GM19099 (cell line): Measurements from ENCODE around the gene ITGA1.

Source experiments
- POLR2A ChIP-seq: IDR thresholded peaks from 3 replicates; pipeline ENCODE4 v1.6.1; 2011; ENCODE audit warnings: low read depth; ENCODE audit not compliant: insufficient read length; ENCODE audit errors: extremely low read depth

The ITGA1 gene

DNA sequence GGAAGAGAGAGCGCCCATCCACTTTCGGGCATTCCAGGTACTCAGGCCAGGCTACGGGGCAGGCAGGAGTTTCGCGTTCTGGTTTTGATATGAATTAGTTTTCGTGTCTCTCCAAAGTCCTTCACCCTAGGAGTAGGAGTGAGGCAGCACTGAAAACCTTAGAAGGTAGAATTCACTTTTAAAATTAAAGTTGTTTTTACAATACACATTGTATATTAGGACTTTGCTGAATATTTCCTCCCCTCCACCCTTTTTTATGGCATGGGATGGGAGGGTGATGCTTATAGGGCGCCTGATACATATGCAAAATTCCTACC lies 747 bp downstream of the ITGA1 start:
- TF ChIP-seq POLR2A: no peak

DNA sequence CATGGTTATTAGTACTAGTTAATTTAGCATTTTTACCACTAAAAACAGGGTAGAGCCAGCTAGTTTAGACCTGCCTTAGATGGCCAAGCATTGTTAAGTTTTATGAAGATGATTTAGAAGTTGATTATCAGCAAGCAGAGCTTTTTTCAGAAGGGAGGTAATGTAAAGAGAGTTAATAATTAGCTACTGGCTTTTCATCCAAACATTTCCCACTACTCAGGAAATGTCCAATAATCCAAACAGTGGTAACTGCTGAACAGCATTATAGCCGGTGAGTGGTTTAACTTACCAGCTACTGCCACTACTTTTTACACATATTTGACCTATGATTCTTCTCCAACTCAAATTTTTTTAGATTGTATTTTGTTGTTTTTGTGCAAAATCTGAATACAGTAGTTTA lies 1.7 kb downstream of the ITGA1 start:
- no peak for TF ChIP-seq POLR2A

DNA sequence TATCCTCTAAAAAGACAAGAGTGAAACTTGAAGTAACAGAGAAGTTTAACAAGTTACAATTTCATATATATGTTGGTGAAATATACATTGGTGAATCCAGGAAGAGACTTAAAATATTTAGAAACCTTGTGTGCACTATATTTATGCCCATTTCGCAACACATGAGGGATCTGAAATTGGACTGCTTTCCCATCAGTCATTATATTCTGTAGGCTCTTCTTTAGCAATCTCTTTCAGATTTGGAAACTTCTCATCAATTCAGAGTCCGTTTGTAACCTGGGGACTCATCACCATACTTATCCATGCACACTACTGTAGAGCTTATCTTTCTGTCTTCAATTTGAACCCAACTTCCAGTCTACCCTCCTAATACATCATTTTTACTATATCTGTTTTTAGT lies 2.1 kb downstream of the ITGA1 start:
- no peak for TF ChIP-seq POLR2A

GRCh38 chr5:52791366-52791765 lies 3.6 kb downstream of the ITGA1 start:
- no peak for TF ChIP-seq POLR2A

DNA sequence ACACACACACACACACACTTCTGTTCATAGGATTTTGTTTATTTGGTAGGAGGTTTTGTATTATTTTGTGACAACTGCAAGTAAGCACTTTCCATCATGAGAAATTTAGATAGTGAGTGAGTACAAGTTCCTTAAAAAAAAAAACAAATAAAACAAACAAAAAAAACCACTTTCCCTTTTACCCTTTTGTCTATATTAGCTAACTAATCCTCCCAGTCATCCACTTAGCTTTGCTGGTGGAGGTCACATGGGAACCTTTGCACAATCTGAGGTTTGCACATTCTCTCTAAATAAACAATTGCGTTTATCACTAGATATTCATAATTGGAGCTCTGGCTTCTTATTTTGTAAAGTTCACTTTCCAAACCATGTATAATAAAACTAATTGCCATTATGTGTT lies 6.8 kb downstream of the ITGA1 start:
- TF ChIP-seq POLR2A: no peak

GRCh38 chr5:52796031-52796430 lies 8.3 kb downstream of the ITGA1 start:
- TF ChIP-seq POLR2A: no peak

- TF ChIP-seq POLR2A: no peak
These were observed 8.9 kb downstream of the ITGA1 start for GRCh38 chr5:52796516-52797103.

GRCh38 chr5:52798938-52799337 lies 11.2 kb downstream of the ITGA1 start:
- TF ChIP-seq POLR2A: no peak

DNA sequence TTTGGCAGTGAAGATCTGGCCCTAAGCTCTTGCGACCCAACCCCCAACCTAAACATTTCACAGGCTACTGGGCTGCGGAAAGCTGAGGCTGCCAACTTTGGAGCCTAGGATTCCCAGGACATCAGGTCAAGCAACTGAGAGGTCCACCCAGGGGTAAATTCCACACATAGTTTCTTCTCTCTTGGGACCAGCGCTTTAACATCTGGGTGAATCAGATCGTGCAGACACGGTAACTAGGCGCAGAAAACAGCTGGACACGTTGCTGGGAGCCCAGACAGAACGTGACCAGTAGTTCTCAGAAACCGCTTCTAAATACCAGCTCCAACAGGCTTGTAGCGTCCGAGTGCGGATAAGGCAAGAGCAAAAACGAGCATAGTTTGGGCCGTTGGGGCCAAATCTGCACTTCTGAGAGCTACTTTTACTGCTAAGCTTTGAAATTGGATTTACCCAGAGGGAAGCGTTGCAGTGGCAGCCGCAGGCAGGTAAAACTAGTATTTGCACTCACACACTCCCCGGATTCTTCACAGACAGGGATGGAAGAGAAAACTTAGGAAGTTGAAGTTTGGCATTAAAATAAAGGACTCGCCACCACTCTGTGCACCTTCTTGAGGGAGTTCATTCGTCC lies 11.8 kb downstream of the ITGA1 start:
- TF ChIP-seq POLR2A: no peak

DNA sequence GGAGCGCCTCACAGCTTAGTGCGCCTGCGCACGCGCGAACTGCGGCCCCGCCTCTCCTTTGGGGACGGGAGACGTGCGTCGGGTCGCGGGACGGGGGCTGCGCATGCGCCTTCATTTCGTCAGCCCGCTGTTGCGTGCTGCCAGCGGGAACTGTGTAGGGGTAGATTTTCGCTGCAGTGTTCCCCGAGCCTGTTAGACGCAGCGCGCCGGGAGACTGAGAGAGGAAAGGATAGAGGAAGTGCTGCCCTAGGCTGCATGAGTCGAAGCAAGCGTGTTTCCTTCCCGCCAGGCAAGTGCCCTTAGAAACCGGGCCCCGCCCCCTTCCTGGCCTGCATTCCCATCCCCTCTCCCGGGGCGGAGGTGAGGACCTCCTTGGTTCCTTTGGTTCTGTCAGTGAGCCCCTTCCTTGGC lies 12.3 kb downstream of the ITGA1 start:
- TF ChIP-seq POLR2A: peak; percentile 78

DNA sequence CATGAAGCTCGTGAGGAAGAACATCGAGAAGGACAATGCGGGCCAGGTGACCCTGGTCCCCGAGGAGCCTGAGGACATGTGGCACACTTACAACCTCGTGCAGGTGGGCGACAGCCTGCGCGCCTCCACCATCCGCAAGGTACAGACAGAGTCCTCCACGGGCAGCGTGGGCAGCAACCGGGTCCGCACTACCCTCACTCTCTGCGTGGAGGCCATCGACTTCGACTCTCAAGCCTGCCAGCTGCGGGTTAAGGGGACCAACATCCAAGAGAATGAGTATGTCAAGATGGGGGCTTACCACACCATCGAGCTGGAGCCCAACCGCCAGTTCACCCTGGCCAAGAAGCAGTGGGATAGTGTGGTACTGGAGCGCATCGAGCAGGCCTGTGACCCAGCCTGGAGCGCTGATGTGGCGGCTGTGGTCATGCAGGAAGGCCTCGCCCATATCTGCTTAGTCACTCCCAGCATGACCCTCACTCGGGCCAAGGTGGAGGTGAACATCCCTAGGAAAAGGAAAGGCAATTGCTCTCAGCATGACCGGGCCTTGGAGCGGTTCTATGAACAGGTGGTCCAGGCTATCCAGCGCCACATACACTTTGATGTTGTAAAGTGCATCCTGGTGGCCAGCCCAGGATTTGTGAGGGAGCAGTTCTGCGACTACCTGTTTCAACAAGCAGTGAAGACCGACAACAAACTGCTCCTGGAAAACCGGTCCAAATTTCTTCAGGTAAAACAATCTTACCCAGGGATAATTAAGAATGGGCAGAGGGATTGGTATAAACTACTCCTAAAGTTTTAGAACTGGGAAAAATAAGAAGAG lies 12.9 kb downstream of the ITGA1 start:
- peak; percentile 29 for TF ChIP-seq POLR2A

- TF ChIP-seq POLR2A: no peak
These were observed 13.6 kb downstream of the ITGA1 start for GRCh38 chr5:52801329-52801728.

GRCh38 chr5:52802272-52802973 lies 14.7 kb downstream of the ITGA1 start:
- TF ChIP-seq POLR2A: no peak

DNA sequence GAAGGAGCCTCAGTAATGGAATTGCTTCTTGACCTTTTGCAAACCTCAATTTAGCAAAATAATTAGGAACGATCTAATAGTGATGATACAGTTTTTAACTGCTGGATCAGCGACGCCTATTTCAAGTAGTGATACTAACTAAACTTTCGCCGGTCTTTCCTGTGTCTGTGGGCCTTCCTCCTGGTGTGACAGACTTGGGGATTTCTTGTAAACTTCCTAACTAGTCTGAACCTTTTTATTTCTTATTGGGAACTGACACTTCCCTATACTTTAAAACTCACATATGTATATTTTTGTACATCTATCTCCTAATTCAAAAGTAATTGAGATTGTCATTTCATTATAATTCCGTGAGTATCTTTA lies 15.2 kb downstream of the ITGA1 start:
- TF ChIP-seq POLR2A: no peak

- no peak for TF ChIP-seq POLR2A
These were observed 16.7 kb downstream of the ITGA1 start for GRCh38 chr5:52804387-52804791.

DNA sequence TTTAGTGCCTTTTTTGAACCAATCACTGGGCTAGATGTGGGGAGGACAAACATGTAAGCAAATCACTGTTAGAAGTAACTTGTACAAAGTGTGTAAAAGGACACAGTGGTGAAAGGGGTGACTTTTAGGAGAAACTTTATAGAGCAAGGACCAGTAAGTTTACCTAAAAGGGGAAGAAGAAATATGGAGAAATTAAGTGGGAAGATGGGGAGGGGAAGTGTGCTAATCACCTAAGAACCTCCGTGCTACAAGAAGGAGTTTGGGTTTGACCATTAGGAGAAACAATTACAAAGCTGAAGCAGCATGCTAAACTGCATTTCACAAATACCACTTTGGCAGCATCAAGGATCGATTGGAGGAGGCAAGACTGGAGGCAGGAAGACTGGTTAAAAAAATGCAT lies 17.3 kb downstream of the ITGA1 start:
- no peak for TF ChIP-seq POLR2A
